ENCODE results near the gene OLA1.

The OLA1 gene

GRCh38 chr2:174112073-174112472 lies 136.3 kb downstream of the OLA1 start:
- no peak for DNase-seq

- DNase-seq: no peak
Measured at GRCh38 chr2:174108579-174108978, 139.8 kb downstream of the OLA1 start.

- no peak for DNase-seq
Measured at GRCh38 chr2:174106736-174107135, 141.6 kb downstream of the OLA1 start.

- no peak for DNase-seq
Measured at GRCh38 chr2:174094542-174094941, 153.8 kb downstream of the OLA1 start.

GRCh38 chr2:174090476-174090875 lies 157.9 kb downstream of the OLA1 start:
- no peak for DNase-seq

GRCh38 chr2:174088706-174089460 lies 159.4 kb downstream of the OLA1 start:
- DNase-seq: no peak

GRCh38 chr2:174086708-174087107 lies 161.6 kb downstream of the OLA1 start:
- DNase-seq: no peak

GRCh38 chr2:174085781-174086180 lies 162.6 kb downstream of the OLA1 start:
- DNase-seq: no peak

GRCh38 chr2:174083843-174084458 lies 164.4 kb downstream of the OLA1 start:
- no peak for DNase-seq

GRCh38 chr2:174080672-174081121 lies 167.6 kb downstream of the OLA1 start:
- no peak for DNase-seq

- DNase-seq: no peak
Measured at GRCh38 chr2:174078275-174078674, 170.1 kb downstream of the OLA1 start.

- peak; percentile 10 for DNase-seq
Measured at GRCh38 chr2:174076975-174077374, 171.4 kb downstream of the OLA1 start.

- no peak for DNase-seq
Measured at GRCh38 chr2:174076040-174076439, 172.3 kb downstream of the OLA1 start.

- DNase-seq: no peak
Measured at GRCh38 chr2:174074831-174075230, 173.5 kb downstream of the OLA1 start.

GRCh38 chr2:174072857-174073256 lies 175.5 kb downstream of the OLA1 start:
- DNase-seq: no peak

GRCh38 chr2:174072069-174072468 lies 176.3 kb downstream of the OLA1 start:
- no peak for DNase-seq

GRCh38 chr2:174071321-174071720 lies 177.0 kb downstream of the OLA1 start:
- no peak for DNase-seq

GRCh38 chr2:174070281-174070680 lies 178.1 kb downstream of the OLA1 start:
- peak; percentile 3 for DNase-seq

GRCh38 chr2:174067815-174068214 lies 180.5 kb downstream of the OLA1 start:
- no peak for DNase-seq

- DNase-seq: no peak
Measured at GRCh38 chr2:174066871-174067270, 181.5 kb downstream of the OLA1 start.

GRCh38 chr2:174063492-174064092 lies 184.7 kb downstream of the OLA1 start:
- peak; percentile 6 for DNase-seq

GRCh38 chr2:174062934-174063333 lies 185.4 kb downstream of the OLA1 start:
- DNase-seq: no peak

- no peak for DNase-seq
Measured at GRCh38 chr2:174059884-174060244, 188.5 kb downstream of the OLA1 start.

- DNase-seq: no peak
Measured at GRCh38 chr2:174059178-174059883, 189.0 kb downstream of the OLA1 start.

All from NCI-H2171 (cell line).